Fibroblast of lung (primary cell): ENCODE results near the gene ATP8A1. TPM values are rescaled to one million over a fixed set of nuclear protein-coding genes. Genes with fewer than 3 reads are reported as not detected.

Source experiments
- DNase-seq, 2 donors: peaks; one replicate each; pipeline versions ENCODE4 v3.0.0 to v3.0.0-alpha.2; 2010; ENCODE audit warnings: low read depth in 2 of 2
- H2AFZ ChIP-seq: 2 replicates; pipeline ENCODE4 v1.5.1; 2012; ENCODE audit warnings: low read length, control low read depth, inconsistent platforms
- H3K27ac ChIP-seq: 2 replicates; pipeline ENCODE4 v1.5.1; 2011; ENCODE audit warnings: low read length, control low read depth; ENCODE audit not compliant: insufficient read depth
- H3K27me3 ChIP-seq: 2 replicates; pipeline ENCODE4 v1.5.1; 2011; ENCODE audit warnings: mild to moderate bottlenecking, low read length; ENCODE audit not compliant: control insufficient read depth, insufficient read depth
- H3K36me3 ChIP-seq: 2 replicates; pipeline ENCODE4 v1.5.1; 2011; ENCODE audit warnings: low read length; ENCODE audit not compliant: control insufficient read depth, insufficient read depth
- H3K4me1 ChIP-seq: 2 replicates; pipeline ENCODE4 v1.5.1; 2011; ENCODE audit warnings: low read length; ENCODE audit not compliant: control insufficient read depth, insufficient read depth; ENCODE audit errors: extremely low read depth
- H3K4me2 ChIP-seq: 2 replicates; pipeline ENCODE4 v1.5.1; 2011; ENCODE audit warnings: low read length, control low read depth; ENCODE audit not compliant: insufficient read depth; ENCODE audit errors: extremely low read depth
- H3K4me3 ChIP-seq, 4 experiments: fragments of 200-600 bp in 1 of 4; sonication (generic) in 1 of 4; replicated peaks in 1 of 4; 2 replicates each; pipeline ENCODE4 v1.5.1; 2011 to 2016; ENCODE audit warnings: low read length in 4 of 4, low read depth in 3 of 4, mild to moderate bottlenecking in 3 of 4, control low read depth in 2 of 4, inconsistent platforms in 1 of 4, mixed read lengths in 1 of 4; ENCODE audit not compliant: insufficient read depth in 1 of 4; ENCODE audit errors: control extremely low read depth in 1 of 4
- H3K79me2 ChIP-seq: 2 replicates; pipeline ENCODE4 v1.5.1; 2012; ENCODE audit warnings: mild to moderate bottlenecking, low read length, inconsistent platforms; ENCODE audit not compliant: control insufficient read depth, insufficient read depth
- H3K9ac ChIP-seq: 2 replicates; pipeline ENCODE4 v1.5.1; 2011; ENCODE audit warnings: mild to moderate bottlenecking, low read length, control low read depth; ENCODE audit not compliant: insufficient read depth
- H3K9me3 ChIP-seq: 2 replicates; pipeline ENCODE4 v1.5.1; 2012; ENCODE audit warnings: low read depth, low read length; ENCODE audit not compliant: control insufficient read depth, insufficient read depth
- H4K20me1 ChIP-seq: 2 replicates; pipeline ENCODE4 v1.5.1; 2011; ENCODE audit warnings: low read length; ENCODE audit not compliant: control insufficient read depth, insufficient read depth; ENCODE audit errors: extremely low read depth
- CTCF ChIP-seq, 2 donors: IDR thresholded peaks in 1 of 2; conservative IDR thresholded peaks in 1 of 2; 1 replicate in 1 of 2; 2 replicates in 1 of 2; pipeline ENCODE4 v1.5.1; 2011 to 2012; ENCODE audit warnings: low read length in 2 of 2, control low read depth in 1 of 2, inconsistent platforms in 1 of 2, low read depth in 1 of 2, mild to moderate bottlenecking in 1 of 2
- EZH2 ChIP-seq: IDR thresholded peaks from 2 replicates; pipeline ENCODE4 v1.5.1; 2012; ENCODE audit warnings: low read length, control low read depth, mild to moderate bottlenecking; ENCODE audit errors: missing control alignments
- polyA plus RNA-seq, 2 donors: library from polyadenylated mRNA; depleted of rRNA in 1 of 2; stranded (reverse) in 1 of 2; unstranded in 1 of 2; fragments of >200 nt; gene quantifications; 2 replicates each; pipeline ENCODE4 v1.2.1, GENCODE V29; 2011 to 2012; ENCODE audit warnings: missing spikeins in 1 of 2
- total RNA-seq: library from RNA; depleted of rRNA; stranded (reverse); fragments of >200 nt; gene quantifications from 2 replicates; pipeline ENCODE4 v1.2.1, GENCODE V29; 2014

Gene ATP8A1
- total and polyA plus RNA-seq, 2 donors (not counting 1 experiment from before 2014, with no cell fraction given), result 0.36 to 4.8 TPM

GRCh38 chr4:42543762-42544161 is 113.1 kb downstream of the ATP8A1 start:
- H3K27ac ChIP-seq, result no peak overlapping the region
- H3K79me2 ChIP-seq, result no peaks in the 10 kb centered on the region
- no peaks in the 10 kb centered on the region for H3K36me3 ChIP-seq
- H3K4me2 ChIP-seq, result no peak overlapping the region
- TF ChIP-seq EZH2 (no peak), CTCF (conservative IDR thresholded peaks at IDR 0.05 in 1 of 2, IDR thresholded peaks at IDR 0.05 in 1 of 2; ENCODE audit: low read depth in 1 of 2, low read length in 2 of 2) (no peak)
- no peaks in the 10 kb centered on the region for H3K4me1 ChIP-seq
- H2AFZ ChIP-seq, result no peak overlapping the region
- no peaks in the 10 kb centered on the region for H3K27me3 ChIP-seq
- no peaks in the 10 kb centered on the region for H4K20me1 ChIP-seq
- no peaks in the 10 kb centered on the region for H3K9me3 ChIP-seq
- no peak overlapping the region for H3K4me3 ChIP-seq
- H3K9ac ChIP-seq, result no peak overlapping the region
- DNase-seq, result peak; percentile 22 to 25

DNA sequence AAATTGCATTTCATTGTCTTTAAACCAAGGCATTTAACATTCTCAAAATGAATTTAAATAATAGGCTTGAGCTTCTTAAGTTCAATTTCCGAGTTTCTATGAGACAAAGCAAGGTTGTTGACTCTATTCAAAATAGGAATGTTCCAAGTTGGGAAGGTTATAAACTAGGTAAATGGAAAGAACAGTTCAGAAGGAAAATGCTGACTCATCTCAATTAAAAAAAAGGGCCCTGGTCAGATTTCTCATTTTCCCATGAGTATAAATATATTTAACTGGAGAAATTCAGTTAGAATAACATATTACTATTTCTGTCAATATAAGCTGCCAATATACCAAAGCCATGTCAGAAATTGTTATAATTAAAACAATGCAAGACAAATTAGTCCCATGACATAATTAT is 113.8 kb downstream of the ATP8A1 start:
- Histone ChIP-seq H3K4me2 (no peak overlapping the region), H3K4me1 (no peaks in the 10 kb centered on the region), H3K4me3 (no peak overlapping the region), H3K9me3 (no peaks in the 10 kb centered on the region), H3K36me3 (no peaks in the 10 kb centered on the region), H3K79me2 (no peaks in the 10 kb centered on the region), H3K9ac (no peak overlapping the region), H2AFZ (no peak overlapping the region), H3K27me3 (no peaks in the 10 kb centered on the region), H3K27ac (no peak overlapping the region), H4K20me1 (no peaks in the 10 kb centered on the region)
- DNase-seq, result no peak
- TF ChIP-seq EZH2 (no peak), CTCF (conservative IDR thresholded peaks at IDR 0.05 in 1 of 2, IDR thresholded peaks at IDR 0.05 in 1 of 2; ENCODE audit: low read depth in 1 of 2, low read length in 2 of 2) (no peak)

- Histone ChIP-seq H2AFZ (no peak overlapping the region), H3K36me3 (no peaks in the 10 kb centered on the region), H3K4me1 (no peaks in the 10 kb centered on the region), H3K4me2 (no peak overlapping the region), H3K27me3 (no peaks in the 10 kb centered on the region), H3K79me2 (no peaks in the 10 kb centered on the region), H3K9ac (no peak overlapping the region), H3K9me3 (no peaks in the 10 kb centered on the region), H3K4me3 (no peak overlapping the region), H3K27ac (no peak overlapping the region), H4K20me1 (no peaks in the 10 kb centered on the region)
- no peak for DNase-seq
- TF ChIP-seq CTCF (conservative IDR thresholded peaks at IDR 0.05 in 1 of 2, IDR thresholded peaks at IDR 0.05 in 1 of 2; ENCODE audit: low read depth in 1 of 2, low read length in 2 of 2) (no peak), EZH2 (no peak)
Measured at GRCh38 chr4:42541647-42542046, 115.3 kb downstream of the ATP8A1 start.
